Fibroblast of lung (primary cell): ENCODE measurements around the gene TMPRSS5. TPM values are rescaled to one million over a fixed set of nuclear protein-coding genes. Genes with fewer than 3 reads are reported as not detected.

ENCODE experiments used
- DNase-seq, 2 donors: peaks; one replicate each; pipeline versions ENCODE4 v3.0.0 to v3.0.0-alpha.2; 2010; ENCODE audit warnings: low read depth in 2 of 2
- H2AFZ ChIP-seq: 2 replicates; pipeline ENCODE4 v1.5.1; 2012; ENCODE audit warnings: low read length, control low read depth, inconsistent platforms
- H3K27ac ChIP-seq: 2 replicates; pipeline ENCODE4 v1.5.1; 2011; ENCODE audit warnings: low read length, control low read depth; ENCODE audit not compliant: insufficient read depth
- H3K27me3 ChIP-seq: 2 replicates; pipeline ENCODE4 v1.5.1; 2011; ENCODE audit warnings: mild to moderate bottlenecking, low read length; ENCODE audit not compliant: control insufficient read depth, insufficient read depth
- H3K36me3 ChIP-seq: 2 replicates; pipeline ENCODE4 v1.5.1; 2011; ENCODE audit warnings: low read length; ENCODE audit not compliant: control insufficient read depth, insufficient read depth
- H3K4me1 ChIP-seq: 2 replicates; pipeline ENCODE4 v1.5.1; 2011; ENCODE audit warnings: low read length; ENCODE audit not compliant: control insufficient read depth, insufficient read depth; ENCODE audit errors: extremely low read depth
- H3K4me2 ChIP-seq: 2 replicates; pipeline ENCODE4 v1.5.1; 2011; ENCODE audit warnings: low read length, control low read depth; ENCODE audit not compliant: insufficient read depth; ENCODE audit errors: extremely low read depth
- H3K4me3 ChIP-seq, 4 experiments: fragments of 200-600 bp in 1 of 4; sonication (generic) in 1 of 4; replicated peaks in 1 of 4; 2 replicates each; pipeline ENCODE4 v1.5.1; 2011 to 2016; ENCODE audit warnings: low read length in 4 of 4, low read depth in 3 of 4, mild to moderate bottlenecking in 3 of 4, control low read depth in 2 of 4, inconsistent platforms in 1 of 4, mixed read lengths in 1 of 4; ENCODE audit not compliant: insufficient read depth in 1 of 4; ENCODE audit errors: control extremely low read depth in 1 of 4
- H3K79me2 ChIP-seq: 2 replicates; pipeline ENCODE4 v1.5.1; 2012; ENCODE audit warnings: mild to moderate bottlenecking, low read length, inconsistent platforms; ENCODE audit not compliant: control insufficient read depth, insufficient read depth
- H3K9ac ChIP-seq: 2 replicates; pipeline ENCODE4 v1.5.1; 2011; ENCODE audit warnings: mild to moderate bottlenecking, low read length, control low read depth; ENCODE audit not compliant: insufficient read depth
- H3K9me3 ChIP-seq: 2 replicates; pipeline ENCODE4 v1.5.1; 2012; ENCODE audit warnings: low read depth, low read length; ENCODE audit not compliant: control insufficient read depth, insufficient read depth
- H4K20me1 ChIP-seq: 2 replicates; pipeline ENCODE4 v1.5.1; 2011; ENCODE audit warnings: low read length; ENCODE audit not compliant: control insufficient read depth, insufficient read depth; ENCODE audit errors: extremely low read depth
- CTCF ChIP-seq, 2 donors: IDR thresholded peaks in 1 of 2; conservative IDR thresholded peaks in 1 of 2; 1 replicate in 1 of 2; 2 replicates in 1 of 2; pipeline ENCODE4 v1.5.1; 2011 to 2012; ENCODE audit warnings: low read length in 2 of 2, control low read depth in 1 of 2, inconsistent platforms in 1 of 2, low read depth in 1 of 2, mild to moderate bottlenecking in 1 of 2
- EZH2 ChIP-seq: IDR thresholded peaks from 2 replicates; pipeline ENCODE4 v1.5.1; 2012; ENCODE audit warnings: low read length, control low read depth, mild to moderate bottlenecking; ENCODE audit errors: missing control alignments
- polyA plus RNA-seq, 2 donors: library from polyadenylated mRNA; depleted of rRNA in 1 of 2; stranded (reverse) in 1 of 2; unstranded in 1 of 2; fragments of >200 nt; gene quantifications; 2 replicates each; pipeline ENCODE4 v1.2.1, GENCODE V29; 2011 to 2012; ENCODE audit warnings: missing spikeins in 1 of 2
- total RNA-seq: library from RNA; depleted of rRNA; stranded (reverse); fragments of >200 nt; gene quantifications from 2 replicates; pipeline ENCODE4 v1.2.1, GENCODE V29; 2014

TMPRSS5 gene
- total and polyA plus RNA-seq, 2 donors (not counting 1 experiment from before 2014, with no cell fraction given), result 0.08 to 0.17 TPM

- no peaks in the 10 kb centered on the region for H3K36me3 ChIP-seq
- TF ChIP-seq CTCF (conservative IDR thresholded peaks at IDR 0.05 in 1 of 2, IDR thresholded peaks at IDR 0.05 in 1 of 2; ENCODE audit: low read depth in 1 of 2, low read length in 2 of 2) (no peak), EZH2 (no peak)
- H3K27me3 ChIP-seq, result no peaks in the 10 kb centered on the region
- H3K4me1 ChIP-seq, result no peaks in the 10 kb centered on the region
- no peaks in the 10 kb centered on the region for H4K20me1 ChIP-seq
- no peak overlapping the region for H3K9ac ChIP-seq
- H3K9me3 ChIP-seq, result no peaks in the 10 kb centered on the region
- H3K4me3 ChIP-seq, result no peak overlapping the region
- H3K4me2 ChIP-seq, result no peak overlapping the region
- no peaks in the 10 kb centered on the region for H3K79me2 ChIP-seq
- no peak overlapping the region for H2AFZ ChIP-seq
- H3K27ac ChIP-seq, result no peak overlapping the region
- DNase-seq, result no peak
Observed at GRCh38 chr11:113728814-113729213, 22.7 kb upstream of the TMPRSS5 start.

GRCh38 chr11:113725913-113726312, 19.8 kb upstream of the TMPRSS5 start:
- Histone ChIP-seq H3K36me3 (no peaks in the 10 kb centered on the region), H3K27me3 (no peaks in the 10 kb centered on the region), H4K20me1 (no peaks in the 10 kb centered on the region), H3K9me3 (no peaks in the 10 kb centered on the region), H3K4me2 (no peak overlapping the region), H3K4me1 (no peaks in the 10 kb centered on the region), H2AFZ (no peak overlapping the region), H3K4me3 (no peak overlapping the region), H3K79me2 (no peaks in the 10 kb centered on the region), H3K9ac (no peak overlapping the region), H3K27ac (no peak overlapping the region)
- no peak for DNase-seq
- TF ChIP-seq CTCF (conservative IDR thresholded peaks at IDR 0.05 in 1 of 2, IDR thresholded peaks at IDR 0.05 in 1 of 2; ENCODE audit: low read depth in 1 of 2, low read length in 2 of 2) (no peak), EZH2 (no peak)

- Histone ChIP-seq H3K4me2 (no peak overlapping the region), H2AFZ (no peak overlapping the region), H3K27me3 (no peaks in the 10 kb centered on the region), H3K27ac (no peak overlapping the region), H3K79me2 (no peaks in the 10 kb centered on the region), H3K9ac (no peak overlapping the region), H4K20me1 (no peaks in the 10 kb centered on the region), H3K9me3 (no peaks in the 10 kb centered on the region), H3K36me3 (no peaks in the 10 kb centered on the region), H3K4me1 (no peaks in the 10 kb centered on the region), H3K4me3 (no peak overlapping the region)
- TF ChIP-seq EZH2 (no peak), CTCF (conservative IDR thresholded peaks at IDR 0.05 in 1 of 2, IDR thresholded peaks at IDR 0.05 in 1 of 2; ENCODE audit: low read depth in 1 of 2, low read length in 2 of 2) (no peak)
- no peak for DNase-seq
Observed at GRCh38 chr11:113725407-113725806, 19.3 kb upstream of the TMPRSS5 start.
